ENCODE results near the gene HJV.

The HJV gene

GRCh38 chr1:145974721-145975120, 46.8 kb downstream of the HJV start:
- TF ChIP-seq CTCF (IDR thresholded peaks at IDR 0.05; ENCODE audit: extremely low read depth, insufficient read depth, missing control alignments): no peak
- in situ Hi-C loops (cut with MboI; ENCODE audit: low pct_unique_long_range_greater_than_20kb, low sequenced_read_pairs, unreplicated experiment): loop anchor here (5.0 kb wide), 1 partner anchor 38 kb away; no protein-coding TSS in a partner anchor
- no peak for DNase-seq (ENCODE audit: low spot score)

GRCh38 chr1:145972580-145972979, 49.0 kb downstream of the HJV start:
- in situ Hi-C loops (cut with MboI; ENCODE audit: low pct_unique_long_range_greater_than_20kb, low sequenced_read_pairs, unreplicated experiment): loop anchor here (5.0 kb wide), 1 partner anchor 40 kb away; no protein-coding TSS in a partner anchor
- no peak for TF ChIP-seq CTCF (IDR thresholded peaks at IDR 0.05; ENCODE audit: extremely low read depth, insufficient read depth, missing control alignments)
- no peak for DNase-seq (ENCODE audit: low spot score)
